Stimulated activated CD4-positive, alpha-beta T cell treated with anti-CD3 and anti-CD28 coated beads, Interleukin-15, amount 100 ng/mL, for 24 hours (primary cell): ENCODE data around the gene TDRD1.

ENCODE experiments used
- DNase-seq: peaks from one replicate; pipeline ENCODE4 v3.0.0-alpha.2; 2020

TDRD1 gene

DNA sequence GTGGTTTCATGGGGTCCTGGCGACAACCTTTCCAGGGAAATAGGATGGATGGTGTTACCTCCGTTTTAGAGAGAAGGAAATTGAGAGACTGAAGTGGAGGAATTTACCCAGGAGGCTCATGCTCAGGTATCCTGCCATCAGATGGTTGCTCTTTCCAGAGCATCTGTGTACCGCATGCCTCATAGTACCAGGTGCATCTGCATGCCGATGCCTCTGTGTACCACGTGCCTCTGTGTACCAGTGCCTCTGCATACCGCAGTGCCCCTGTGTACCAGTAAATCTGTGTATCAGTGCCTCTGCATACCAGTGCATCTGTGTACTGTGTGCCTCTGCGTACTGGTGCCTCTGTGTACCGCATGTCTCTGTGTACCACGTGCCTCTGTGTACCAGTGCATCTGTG, 63.1 kb downstream of the TDRD1 start:
- no peak for DNase-seq

DNA sequence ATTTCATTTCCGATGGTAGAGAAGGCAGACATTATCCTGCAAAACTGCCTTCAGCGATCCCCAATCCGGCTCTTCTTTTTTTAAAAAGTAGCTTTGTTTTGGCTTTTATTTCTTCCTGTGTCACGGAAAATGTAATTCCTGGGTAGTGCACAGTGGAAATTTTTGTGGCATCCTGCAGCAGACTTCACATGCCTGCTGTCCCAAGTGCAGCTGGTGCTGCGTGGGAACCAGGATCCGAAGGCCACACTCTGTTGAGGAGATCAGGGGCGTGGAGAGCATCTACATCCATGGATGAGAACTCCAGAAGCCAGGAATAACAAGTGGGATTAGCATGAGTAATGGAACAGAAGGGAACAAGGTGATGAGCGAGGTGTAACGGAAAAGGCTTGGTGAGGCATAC, 64.5 kb downstream of the TDRD1 start:
- no peak for DNase-seq

DNA sequence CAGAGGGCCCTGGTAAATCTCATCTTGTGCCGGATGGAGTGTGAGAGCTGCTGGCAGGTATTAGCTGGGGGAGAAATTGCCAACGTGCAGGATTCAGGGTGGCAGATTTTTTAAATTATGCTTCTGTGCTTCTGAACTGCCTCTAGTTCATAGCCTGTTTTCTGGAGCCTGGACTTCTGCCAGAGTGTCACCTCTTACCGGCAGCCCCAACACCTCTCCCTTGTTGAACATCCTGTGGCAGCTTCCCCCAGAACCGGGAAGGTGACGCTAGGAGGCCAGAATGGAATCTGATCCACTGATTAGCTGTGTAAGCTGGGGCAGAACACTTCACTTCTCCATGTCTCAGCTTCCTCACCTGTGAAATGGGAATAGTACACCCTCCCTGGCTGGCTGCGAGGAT, 65.0 kb downstream of the TDRD1 start:
- no peak for DNase-seq

DNA sequence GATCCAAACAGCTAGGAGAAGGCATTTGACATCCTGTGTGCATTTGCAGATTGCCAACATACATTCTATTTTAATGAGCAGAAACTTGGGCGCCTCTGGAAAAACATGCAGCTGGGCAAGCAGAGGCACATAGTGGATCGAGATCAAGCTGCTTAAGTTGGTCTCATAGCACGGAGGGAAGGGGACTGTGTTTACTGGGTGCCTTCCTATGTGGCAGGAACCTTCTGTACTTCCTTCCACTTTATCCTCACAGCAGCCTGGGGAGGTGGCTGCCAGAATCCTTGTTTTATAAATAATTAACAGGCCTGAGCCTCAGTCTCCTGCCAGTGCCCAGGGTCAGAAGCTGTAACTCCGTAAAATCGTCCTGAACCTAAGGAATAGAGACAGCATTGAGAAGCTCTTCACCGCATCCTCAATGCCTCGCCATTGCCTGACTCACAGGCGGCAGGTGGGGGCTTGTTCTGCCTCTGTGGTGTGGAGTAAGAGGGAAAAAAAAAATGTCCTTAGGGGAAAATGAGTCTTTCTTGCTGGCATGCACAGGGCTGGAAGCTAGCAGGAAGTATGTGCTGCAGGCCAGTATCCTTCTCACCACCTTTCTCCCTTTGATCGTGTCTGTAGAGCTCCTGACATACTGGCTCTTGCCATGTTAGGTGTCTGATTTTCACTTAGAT, 66.1 kb downstream of the TDRD1 start:
- DNase-seq, result no peak

DNA sequence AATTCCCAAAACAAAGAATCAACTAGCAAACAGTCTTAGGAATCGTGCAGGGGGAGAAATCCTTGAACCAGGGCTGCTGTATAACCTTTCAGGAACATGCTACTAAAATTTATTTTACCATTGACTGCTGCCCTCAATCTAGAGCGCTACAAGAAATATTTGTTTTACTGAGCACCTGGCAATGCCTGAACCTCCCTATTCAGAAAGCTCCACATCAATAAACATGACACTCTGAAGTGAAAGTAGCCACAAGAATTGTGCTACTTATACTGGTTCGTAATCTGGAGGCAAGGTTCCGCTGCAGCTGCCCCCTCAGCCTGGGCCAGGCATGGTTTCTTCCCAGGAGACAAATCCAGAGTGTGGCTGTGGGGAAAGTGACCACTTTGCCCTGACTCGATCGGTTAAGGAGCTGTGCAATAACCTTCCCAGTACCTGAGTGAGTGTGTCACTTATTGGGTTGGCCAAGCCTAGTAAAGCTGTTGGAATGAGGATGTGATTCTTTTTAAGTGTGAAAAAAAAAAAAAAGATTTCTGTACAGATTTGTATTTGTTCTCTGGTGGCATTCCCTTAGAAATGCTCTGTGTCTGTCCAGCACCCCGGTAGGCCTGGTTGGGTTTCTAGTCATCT, 67.6 kb downstream of the TDRD1 start:
- DNase-seq, result no peak

DNA sequence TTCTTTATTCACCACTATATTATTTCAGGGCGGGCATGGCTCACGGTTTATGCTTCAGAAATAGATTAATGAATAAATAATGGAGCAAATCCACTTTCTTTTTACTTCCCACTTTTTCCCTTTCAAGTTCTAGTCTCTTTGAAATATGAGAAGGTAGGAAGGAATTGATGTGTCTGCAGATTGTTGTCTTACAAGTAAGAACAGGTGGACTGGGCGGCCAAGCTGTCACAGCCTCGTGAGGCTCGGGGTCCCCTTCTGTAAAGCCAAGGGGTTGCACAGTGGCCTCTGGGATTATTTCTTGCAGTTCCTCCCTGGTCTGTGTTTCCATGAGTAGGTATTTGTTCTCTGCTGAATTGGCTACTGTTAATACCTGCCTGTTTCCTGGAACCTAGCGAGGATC, 71.1 kb downstream of the TDRD1 start:
- DNase-seq, result no peak

DNA sequence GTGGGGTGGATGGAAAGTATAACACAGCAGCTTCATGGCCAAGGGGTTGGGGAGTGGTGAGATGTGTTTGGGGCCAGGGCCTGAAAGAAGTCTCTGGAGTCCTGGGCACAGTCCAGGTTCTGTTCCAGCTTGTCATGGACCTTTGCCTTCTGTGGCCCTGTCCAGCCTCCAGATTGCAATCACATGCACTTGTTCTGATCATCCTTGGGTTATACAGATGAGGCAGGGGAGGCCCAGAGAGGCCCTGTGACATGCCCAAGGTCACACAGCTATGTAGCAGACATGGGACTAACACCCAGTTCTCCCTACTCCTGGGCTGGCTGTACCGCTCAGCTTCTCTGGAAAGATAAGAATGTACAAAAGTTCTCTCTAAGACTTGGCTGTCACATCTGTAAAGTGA, 71.6 kb downstream of the TDRD1 start:
- DNase-seq, result no peak

DNA sequence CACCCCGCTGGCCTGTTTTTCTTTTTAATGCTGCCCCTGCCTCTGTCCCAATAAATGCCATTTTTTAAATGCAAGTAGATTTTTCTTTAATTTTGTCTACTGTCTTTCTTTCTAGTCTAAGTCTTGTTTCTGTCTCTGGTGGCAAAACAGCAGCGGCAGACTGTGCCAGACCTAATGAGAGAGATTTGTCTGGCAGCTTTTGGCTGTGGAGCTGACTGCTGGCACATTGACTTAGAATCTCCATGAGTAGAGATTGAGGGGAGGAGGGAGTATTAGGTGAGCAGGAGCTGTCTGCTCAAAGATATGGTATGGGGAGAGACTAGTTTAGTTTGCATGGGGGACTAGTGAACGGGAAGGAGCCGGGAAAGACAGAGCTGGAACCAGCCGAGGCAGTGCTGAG, 72.9 kb downstream of the TDRD1 start:
- DNase-seq, result no peak

DNA sequence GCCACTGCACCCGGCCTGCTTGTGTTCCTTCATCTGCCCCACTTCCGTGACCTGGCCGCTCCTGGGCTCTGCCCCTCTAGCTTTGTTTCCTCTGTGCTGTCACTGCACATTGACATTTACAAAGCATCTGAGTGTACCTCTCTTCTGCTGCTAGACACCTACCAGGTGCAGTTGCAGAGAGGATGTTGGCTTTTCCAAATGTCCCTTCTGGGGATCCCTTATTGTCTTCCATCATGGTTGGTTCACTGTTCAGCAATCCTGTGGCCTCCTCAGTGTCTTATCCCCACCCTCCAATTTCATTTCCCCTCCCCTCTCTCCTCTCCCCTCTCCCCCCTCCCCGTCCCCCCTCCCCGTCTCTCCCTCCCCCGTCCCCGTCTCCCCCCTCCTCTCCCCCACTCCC, 73.7 kb downstream of the TDRD1 start:
- DNase-seq, result no peak

DNA sequence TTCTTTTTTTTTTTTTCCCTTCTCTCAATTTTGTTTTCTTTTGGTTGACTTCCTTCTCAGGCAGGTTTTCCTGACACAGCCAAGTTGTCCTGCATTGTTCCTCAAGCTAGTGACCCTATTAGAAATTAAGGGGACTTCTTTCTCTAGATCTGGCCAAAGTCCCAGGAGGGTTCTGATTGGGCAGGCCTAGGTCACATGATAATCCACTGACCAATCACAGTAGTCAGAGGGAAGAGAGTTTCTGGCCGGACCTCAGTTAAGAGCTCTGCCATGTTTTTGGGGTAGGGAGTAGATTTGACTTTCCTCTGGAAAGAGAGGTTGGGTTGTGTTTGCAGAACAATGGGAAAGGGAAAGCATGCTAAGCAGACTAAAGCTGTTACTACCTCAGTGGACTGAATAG, 76.1 kb downstream of the TDRD1 start:
- no peak for DNase-seq

DNA sequence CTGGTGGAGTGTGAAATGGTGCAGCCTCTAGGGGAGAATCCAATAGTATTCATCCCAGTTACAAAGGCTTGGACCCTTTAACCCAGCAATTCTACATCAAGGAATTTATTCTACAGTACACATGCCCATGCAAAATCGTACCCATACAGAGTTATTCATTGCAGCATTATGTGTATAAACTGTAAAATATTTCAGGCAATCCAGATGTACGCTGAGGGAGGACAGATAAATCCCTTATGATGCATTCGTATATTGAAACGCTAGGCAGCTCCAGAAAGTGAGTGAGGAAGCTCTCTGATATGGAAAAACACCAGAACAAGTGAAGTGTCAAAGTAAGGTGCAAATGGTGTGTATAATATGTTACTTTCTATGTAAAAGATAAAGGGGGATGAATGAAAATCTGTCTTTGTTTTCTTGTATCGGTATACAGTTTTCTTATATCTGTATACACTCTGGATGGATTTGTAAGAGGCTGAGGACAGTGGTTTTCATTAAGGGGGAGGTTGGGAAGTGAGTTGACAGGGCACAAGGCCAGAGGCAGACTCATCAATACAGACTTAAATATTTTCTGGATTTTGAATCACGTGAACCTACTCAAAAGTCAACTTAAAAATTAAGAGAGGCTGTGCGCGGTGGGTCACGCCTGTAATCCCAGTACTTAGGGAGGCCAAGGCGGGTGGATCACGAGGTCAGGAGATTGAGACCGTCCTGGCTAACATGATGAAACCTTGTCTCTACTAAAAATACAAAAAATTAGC, 77.0 kb downstream of the TDRD1 start:
- no peak for DNase-seq

DNA sequence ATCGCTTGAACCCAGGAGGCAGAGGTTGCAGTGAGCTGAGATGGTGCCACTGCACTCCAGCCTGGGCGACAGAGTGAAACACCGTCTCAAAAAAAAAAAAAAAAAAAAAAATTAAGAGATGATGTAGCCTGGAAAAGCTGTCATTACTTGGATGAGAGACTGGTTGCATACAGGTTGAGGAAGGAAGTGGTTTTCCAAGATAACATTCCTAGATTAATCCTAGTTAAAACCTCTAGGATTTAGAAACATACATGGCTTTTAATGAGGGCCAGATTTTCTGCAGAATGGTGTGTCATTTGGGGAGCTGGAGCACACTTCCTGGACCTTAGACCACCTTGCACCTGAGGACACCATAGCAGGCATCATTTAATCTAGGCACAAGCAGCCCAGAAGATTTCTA, 77.7 kb downstream of the TDRD1 start:
- no peak for DNase-seq

DNA sequence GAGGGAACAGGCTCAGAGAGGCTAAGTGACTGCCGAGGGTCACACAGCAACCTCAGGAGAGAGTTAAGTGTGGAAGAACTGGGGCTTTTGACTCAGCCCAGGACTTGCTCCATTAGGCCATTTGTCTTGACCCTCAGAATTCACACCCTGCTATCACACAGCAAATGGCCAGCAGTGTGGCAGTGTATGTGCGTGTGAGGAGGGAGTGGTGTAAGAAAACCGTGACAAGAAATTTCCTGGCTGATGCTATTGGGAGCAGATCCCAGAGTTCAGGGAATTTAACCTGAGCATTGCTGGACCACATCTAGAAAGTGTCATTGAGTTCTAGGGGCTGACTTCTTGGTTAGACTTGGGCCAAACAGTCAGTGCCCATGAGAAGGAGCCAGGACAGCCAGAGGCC, 78.3 kb downstream of the TDRD1 start:
- DNase-seq, result no peak

DNA sequence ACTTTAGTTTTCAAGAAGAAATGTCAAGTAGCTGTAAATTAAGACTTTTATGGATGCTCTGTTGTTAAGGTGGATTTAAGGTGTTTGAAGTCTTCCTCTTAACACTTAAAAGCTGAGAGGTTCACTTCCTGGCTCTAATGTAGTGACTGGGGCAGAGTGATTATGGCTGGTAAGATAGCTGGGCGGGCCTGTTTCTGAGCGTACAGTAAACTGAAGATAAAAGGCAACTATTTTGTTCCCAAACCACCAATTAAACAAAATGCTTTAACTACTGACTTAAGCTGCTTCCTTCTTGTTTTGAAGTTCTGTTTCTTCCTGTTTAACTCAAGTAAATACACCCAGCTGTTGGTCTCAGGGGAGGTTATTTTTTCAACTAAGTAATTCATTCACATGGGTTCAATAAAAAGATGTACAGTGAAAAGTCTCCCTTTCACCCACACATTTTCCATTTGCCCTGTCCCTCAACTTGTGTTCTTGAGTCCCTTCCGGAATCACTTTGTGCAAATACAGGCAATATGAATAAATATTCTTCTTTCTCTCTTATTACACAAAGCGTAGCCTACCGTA, 79.2 kb downstream of the TDRD1 start:
- no peak for DNase-seq

DNA sequence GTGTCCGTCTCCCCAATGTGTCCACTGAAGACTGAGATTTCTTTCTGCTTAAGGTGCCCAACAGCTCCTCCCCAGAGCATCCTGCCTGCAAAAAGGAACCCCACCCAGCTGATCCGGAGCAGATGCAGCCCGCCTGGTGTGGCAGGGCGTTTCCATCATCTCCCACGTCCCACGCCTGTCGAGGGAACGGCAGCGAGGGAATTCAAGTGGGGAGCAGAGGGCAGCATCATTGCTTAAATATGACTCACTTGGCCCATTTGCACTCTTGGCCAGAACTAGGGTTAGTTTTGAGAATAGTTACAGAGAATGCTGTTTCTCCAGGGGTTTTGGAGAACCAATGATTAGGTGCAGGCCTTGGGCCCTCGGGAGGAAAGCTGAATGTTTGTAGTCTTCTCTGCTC, 80.7 kb downstream of the TDRD1 start:
- DNase-seq, result no peak

DNA sequence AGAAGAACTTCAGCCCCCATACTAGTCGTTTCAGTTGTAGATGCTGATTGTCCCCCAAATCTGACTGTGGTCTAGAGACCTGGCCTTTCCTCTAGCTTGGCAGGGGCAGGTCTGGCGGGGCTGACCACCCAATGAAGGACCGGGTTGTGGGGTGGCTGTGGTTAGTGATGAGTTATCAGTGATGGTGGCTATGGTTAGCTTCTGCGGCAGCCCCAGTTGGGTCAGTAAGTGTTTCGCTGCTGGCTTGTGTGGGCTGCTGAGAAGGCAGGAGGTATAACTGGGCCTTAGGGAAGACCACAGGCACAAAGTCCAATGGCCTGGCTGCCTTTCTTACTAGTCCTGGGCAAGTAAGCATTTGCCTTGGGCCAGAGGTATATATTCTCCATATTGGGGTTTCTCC, 81.2 kb downstream of the TDRD1 start:
- DNase-seq, result no peak

DNA sequence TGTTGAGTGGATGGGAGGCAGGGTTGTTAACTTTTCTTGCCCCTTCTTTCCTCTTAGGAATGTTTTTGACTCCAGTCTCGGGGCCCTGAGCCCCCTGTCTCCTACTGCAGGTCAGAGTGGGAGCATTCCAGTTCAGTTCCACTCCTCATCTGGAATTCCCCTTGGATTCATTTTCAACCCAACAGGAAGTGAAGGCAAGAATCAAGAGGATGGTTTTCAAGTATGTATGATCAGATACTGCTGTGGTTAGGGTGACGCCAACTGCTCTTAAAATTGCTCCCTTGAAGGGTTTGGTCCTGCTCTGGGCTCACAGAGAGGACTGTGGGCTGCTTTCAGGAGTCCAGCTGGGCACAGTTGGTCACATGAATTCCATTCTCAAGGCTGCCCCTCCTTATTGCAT, 81.9 kb downstream of the TDRD1 start:
- DNase-seq, result no peak

DNA sequence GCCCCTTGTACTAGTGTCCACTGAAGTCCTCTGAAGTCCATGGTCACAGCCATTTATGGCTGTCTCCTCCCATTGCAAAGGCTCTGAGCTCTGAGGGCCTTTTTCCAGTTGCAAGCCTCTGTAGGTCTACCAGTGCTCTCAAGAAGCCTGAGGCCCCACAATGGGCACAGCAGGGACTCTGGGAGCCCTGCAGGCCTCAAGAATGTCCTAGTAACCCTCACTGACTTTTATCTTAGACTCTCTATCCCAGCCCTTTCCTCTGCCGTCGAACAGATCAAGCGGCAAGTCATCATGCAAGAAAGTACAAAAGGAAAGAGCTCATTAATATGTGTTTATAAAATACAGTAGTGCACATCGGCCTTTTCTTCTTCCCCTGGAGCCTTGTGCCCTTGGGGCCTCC, 83.3 kb downstream of the TDRD1 start:
- DNase-seq, result no peak

DNA sequence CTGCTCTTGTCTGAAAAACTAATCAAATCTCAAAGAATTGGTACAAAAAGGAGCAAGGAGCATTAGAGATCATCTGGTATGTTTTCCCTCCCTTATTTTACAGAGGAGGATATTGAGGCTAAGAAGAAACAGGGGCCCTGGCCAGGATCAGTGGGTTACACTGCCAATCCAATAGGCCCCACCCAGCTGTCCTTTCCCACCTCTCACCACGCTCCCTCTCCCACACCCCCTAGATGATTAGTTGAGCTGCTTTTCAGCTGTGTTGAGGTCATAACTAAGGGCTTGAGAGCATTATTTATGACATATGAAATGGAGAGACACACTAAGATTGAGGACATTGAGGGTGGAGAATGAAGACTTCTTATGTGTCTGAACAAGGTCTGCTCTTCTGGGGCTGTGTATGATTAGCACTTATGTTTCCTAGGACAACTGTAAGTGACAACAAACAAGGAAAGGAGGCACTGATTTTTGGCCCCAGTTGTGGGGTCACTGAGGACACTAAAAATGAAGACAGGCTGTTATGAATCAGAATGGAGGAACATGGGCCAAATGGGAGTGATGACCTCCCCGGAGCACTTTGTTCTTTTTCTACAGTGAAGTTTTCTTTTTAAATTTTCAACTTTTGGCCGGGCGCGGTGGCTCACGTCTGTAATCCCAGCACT, 86.4 kb downstream of the TDRD1 start:
- no peak for DNase-seq

DNA sequence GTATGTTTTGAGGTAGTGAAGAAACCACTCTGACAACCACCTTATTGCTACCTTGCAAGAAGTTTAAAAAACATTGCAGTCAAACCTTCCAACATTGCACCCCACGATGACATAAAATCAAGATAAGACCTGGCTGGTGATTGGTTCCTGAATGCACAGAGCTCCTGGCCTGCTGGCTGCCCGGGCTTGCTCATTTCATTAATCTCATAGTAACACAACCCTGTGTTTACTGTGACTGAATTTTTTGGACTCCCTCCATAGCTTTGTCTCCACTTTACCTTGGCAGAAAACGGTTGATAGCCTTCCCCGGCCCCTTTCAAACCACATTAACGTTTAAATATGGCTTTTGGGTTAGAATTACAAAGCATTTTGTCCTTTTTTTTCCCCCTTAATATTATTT, 87.4 kb downstream of the TDRD1 start:
- DNase-seq, result no peak

DNA sequence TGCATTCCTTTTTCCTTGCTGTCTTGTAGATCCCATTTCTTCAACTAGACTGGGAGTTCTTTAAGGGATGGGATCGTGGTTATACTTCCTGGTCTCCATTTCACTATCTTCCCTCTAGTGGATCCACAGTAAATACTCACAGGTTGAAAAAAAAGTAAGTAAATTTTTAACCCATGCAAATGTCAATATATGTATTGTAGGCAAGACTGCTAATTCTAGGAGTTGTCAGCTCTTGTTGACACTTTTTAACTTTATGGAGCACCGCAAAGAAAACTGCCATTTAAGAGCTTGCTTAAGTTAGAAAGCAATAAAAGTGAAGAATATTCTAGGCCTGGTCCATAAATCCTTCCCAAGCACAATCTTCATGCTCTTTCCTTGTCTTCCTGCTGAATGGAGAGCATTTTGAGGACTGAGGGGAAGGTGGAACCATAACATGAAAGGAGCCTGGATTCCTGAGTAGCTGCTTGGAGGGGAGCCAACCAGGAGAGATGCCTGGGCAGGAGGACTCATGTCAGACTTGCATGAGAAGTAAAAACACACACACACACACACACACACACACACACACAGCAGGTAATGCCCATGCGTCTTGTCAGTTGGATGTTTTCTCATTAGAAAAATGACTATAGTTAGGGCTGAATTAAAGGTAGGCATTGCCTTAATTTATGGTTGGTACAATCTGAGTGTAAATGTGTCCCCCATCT, 92.1 kb downstream of the TDRD1 start:
- no peak for DNase-seq

DNA sequence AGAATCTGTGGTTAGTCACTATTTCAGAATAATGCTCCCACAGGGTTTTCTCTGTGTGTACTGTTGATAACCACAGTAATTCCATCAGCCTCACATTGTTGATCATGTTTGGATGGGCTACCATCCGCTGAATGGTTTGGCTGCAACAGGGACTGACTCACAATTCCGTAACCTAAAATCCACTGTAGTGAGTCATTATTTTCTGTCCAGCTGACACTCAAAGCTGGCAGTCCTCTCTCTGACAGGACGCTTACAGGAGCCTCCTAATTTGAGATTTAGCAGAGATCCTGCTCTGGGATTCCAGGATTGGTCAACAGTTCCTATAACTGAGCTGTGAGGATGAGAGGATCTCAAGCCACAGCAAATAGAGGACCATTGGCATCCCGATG, 92.6 kb downstream of the TDRD1 start:
- no peak for DNase-seq

DNA sequence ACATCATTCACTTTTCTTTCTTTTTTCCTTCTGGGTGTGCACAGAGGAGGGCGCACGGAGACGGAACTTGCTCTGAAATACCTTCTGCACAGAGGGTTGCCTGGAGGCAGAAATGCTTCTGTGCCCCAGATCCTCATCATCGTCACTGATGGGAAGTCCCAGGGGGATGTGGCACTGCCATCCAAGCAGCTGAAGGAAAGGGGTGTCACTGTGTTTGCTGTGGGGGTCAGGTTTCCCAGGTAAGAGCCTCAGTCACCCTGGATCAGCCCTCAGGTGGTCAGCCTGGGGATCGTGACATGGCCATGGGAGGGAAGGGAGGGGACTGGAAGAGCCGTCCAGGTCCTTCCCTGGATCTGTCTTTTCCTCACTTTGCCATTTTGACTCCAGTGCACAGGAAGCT, 93.5 kb downstream of the TDRD1 start:
- DNase-seq, result no peak
